Spinal cord (tissue), 10 donors: ENCODE data around the gene IRS2. TPM values are rescaled to one million over a fixed set of nuclear protein-coding genes. Genes with fewer than 3 reads are reported as not detected.
"Not testable (repeated sequence)": the region's sequence is repeated elsewhere in the genome, so short reads cannot be mapped to it uniquely, and the experiment has no call there.

Source experiments
- DNase-seq, 6 donors: peaks; one replicate each; pipeline versions ENCODE4 v3.0.0 to v3.0.0-alpha.2; 2013 to 2015; ENCODE audit warnings: low spot score in 6 of 6, low read depth in 4 of 6
- H3K27ac ChIP-seq: one replicate; pipeline ENCODE4 v1.5.1; 2013; ENCODE audit warnings: low read depth, low read length, control low read depth
- H3K27me3 ChIP-seq: one replicate; pipeline ENCODE4 v1.6.1; 2013; ENCODE audit warnings: low read length; ENCODE audit not compliant: control insufficient read depth, insufficient read depth
- H3K36me3 ChIP-seq: one replicate; pipeline ENCODE4 v1.6.1; 2013; ENCODE audit warnings: low read length; ENCODE audit not compliant: control insufficient read depth, insufficient read depth
- H3K4me1 ChIP-seq: one replicate; pipeline ENCODE4 v1.6.1; 2013; ENCODE audit warnings: low read length; ENCODE audit not compliant: control insufficient read depth, insufficient read depth
- H3K4me3 ChIP-seq: one replicate; pipeline ENCODE4 v1.5.1; 2013; ENCODE audit warnings: low read depth, low read length, control low read depth
- H3K9me3 ChIP-seq: one replicate; pipeline ENCODE4 v1.6.1; 2013; ENCODE audit warnings: low read length; ENCODE audit not compliant: control insufficient read depth, insufficient read depth
- WGBS: methylation state at CpG from one replicate; pipeline ENCODE4 v1.1.5; 2013; ENCODE audit warnings: missing lambda C conversion rate; ENCODE audit not compliant: insufficient coverage; 5-methylcytosine and 5-hydroxymethylcytosine counted together
- polyA plus RNA-seq, 2 donors: library from polyadenylated mRNA; unstranded; fragments of 120-200 nt; gene quantifications; one replicate each; pipeline ENCODE4 v1.2.1, GENCODE V29; 2013; ENCODE audit not compliant: insufficient read length in 2 of 2
- total RNA-seq, 2 donors: library from RNA; depleted of rRNA in 1 of 2; stranded (reverse); fragments of 120-200 nt in 1 of 2; fragments of >200 nt in 1 of 2; gene quantifications; one replicate each; pipeline versions ENCODE4 v1.2.3 to v1.2.4, GENCODE V29; 2013 to 2014
- donor health status: healthy.

IRS2 gene
- total and polyA plus RNA-seq, 4 donors, result 6.2 to 19.0 (median 14.5) TPM

DNA sequence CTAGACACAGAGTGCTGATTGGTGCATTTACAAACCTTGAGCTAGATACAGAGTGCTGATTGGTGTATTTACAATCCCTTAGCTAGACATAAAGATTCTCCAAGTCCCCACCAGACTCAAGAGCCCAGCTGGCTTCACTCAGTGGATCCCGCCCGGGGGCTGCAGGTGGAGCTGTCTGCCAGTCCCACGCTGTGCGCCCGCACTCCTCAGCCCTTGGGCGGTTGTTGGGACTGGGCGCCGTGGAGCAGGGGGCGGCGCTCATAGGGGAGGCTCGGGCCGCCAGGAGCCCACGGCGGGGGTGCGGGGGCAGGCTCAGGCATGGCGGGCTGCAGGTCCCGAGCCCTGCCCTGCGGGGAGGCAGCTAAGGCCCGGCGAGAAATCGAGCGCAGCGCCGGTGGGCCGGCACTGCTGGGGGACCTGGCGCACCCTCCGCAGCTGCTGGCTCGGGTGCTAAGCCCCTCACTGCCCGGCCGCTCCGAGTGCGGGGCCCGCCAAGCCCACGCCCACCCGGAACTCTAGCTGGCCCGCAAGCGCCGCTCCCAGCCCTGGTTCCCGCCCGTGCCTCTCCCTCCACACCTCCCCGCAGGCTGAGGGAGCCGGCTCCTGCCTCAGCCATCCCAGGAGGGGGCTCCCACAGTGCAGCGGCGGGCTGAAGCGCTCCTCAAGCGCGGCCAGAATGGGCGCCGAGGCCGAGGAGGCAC lies 53.8 kb downstream of the IRS2 start:
- DNase-seq, H3K36me3 ChIP-seq, H3K4me3 ChIP-seq, H3K9me3 ChIP-seq, H3K27me3 ChIP-seq, H3K4me1 ChIP-seq, H3K27ac ChIP-seq: not testable (repeated sequence)
- WGBS, result 96% methylated on average over 47 of the region's 50 CpGs

DNA sequence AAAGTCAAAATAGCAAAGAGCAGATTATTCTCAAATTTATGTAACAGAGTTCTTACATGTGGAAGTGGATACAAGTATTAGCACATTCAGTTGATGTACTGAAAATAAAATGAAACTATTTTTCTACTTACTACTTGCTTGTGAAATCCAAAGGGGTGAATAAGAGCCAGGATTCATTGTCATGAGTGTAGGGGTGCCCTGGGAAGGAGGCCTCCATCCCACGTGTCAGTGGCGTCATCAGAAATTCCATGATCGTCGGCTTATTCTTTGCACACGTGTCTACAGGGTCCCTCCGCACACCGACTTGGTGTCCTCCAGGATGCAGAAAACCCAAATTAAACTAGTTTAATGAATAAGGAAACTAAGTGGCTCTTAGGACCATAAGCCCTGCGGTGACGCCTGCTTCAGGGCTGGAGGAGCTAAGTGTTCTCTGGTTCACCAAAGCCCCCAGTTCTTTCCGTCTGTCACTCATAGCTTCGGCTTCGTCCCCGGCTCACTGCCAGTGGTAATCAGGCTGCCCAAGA lies 55.5 kb downstream of the IRS2 start:
- H3K36me3 ChIP-seq, result no peaks in the 10 kb centered on the region
- H3K27me3 ChIP-seq, result no peaks in the 10 kb centered on the region
- no peak overlapping the region for H3K4me3 ChIP-seq
- no peaks in the 10 kb centered on the region for H3K9me3 ChIP-seq
- H3K27ac ChIP-seq, result no peak overlapping the region
- H3K4me1 ChIP-seq, result peaks cover 9% of the 10 kb centered on the region
- DNase-seq, result no peak
- WGBS, result 99% methylated on average over 9 of the region's 13 CpGs

- Histone ChIP-seq H3K9me3 (no peaks in the 10 kb centered on the region), H3K36me3 (no peaks in the 10 kb centered on the region), H3K4me1 (peaks cover 15% of the 10 kb centered on the region), H3K27ac (no peak overlapping the region), H3K4me3 (no peak overlapping the region), H3K27me3 (no peaks in the 10 kb centered on the region)
- 30% methylated on average over 11 of the region's 17 CpGs for WGBS
- peak in 2 of 6 donors; percentile 46 to 76 for DNase-seq
Measured at GRCh38 chr13:109728791-109729731, 57.3 kb downstream of the IRS2 start.

- no peak for DNase-seq
- no peak overlapping the region for H3K4me3 ChIP-seq
- H3K27ac ChIP-seq, result no peak overlapping the region
- WGBS, result 96% methylated on average over 10 of the region's 10 CpGs
- H3K36me3 ChIP-seq, result no peaks in the 10 kb centered on the region
- no peaks in the 10 kb centered on the region for H3K27me3 ChIP-seq
- no peaks in the 10 kb centered on the region for H3K9me3 ChIP-seq
- H3K4me1 ChIP-seq, result peaks cover 15% of the 10 kb centered on the region
Measured at GRCh38 chr13:109728061-109728460, 58.3 kb downstream of the IRS2 start.

GRCh38 chr13:109727251-109727650 lies 59.1 kb downstream of the IRS2 start:
- no peak for DNase-seq
- 94% methylated on average over 5 of the region's 5 CpGs for WGBS
- Histone ChIP-seq H3K9me3 (no peaks in the 10 kb centered on the region), H3K36me3 (no peaks in the 10 kb centered on the region), H3K4me3 (no peak overlapping the region), H3K4me1 (peaks cover 15% of the 10 kb centered on the region), H3K27ac (no peak overlapping the region), H3K27me3 (no peaks in the 10 kb centered on the region)

DNA sequence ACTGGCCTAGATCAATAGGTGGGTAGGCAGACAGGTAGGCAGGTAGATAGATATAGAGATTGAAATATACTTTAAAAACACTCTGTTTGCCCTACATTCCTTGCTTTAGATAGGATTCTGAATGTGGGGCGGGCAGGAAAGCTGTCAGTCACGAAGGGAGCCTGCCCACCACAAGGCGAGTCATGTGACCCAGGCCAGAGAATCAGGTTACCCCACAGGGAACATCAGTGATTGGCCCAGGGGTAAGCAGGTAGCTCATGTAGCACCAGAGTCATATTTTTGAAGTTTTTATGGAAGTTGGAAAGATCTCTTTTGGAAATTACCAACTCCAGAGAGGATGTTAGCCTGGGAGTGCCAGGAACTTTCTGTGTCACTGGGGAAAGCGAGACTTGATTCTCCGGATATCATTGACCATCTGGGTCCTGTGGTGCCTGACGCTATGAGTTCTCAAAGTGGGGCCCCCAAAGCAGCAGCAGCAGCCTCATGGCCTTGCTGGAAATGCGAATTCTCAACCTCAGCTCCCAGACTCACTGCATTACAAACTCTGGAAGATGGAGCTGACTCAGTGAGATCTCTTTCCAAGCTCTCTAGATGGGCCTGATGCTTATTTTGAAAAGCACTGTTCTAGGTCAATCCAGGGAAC lies 60.3 kb downstream of the IRS2 start:
- DNase-seq, result no peak

GRCh38 chr13:109725297-109725696 lies 61.1 kb downstream of the IRS2 start:
- H3K4me1 ChIP-seq, result peaks cover 15% of the 10 kb centered on the region
- no peaks in the 10 kb centered on the region for H3K9me3 ChIP-seq
- DNase-seq, result no peak
- H3K27ac ChIP-seq, result no peak overlapping the region
- 67% methylated on average over 1 of the region's 4 CpGs for WGBS
- no peak overlapping the region for H3K4me3 ChIP-seq
- H3K27me3 ChIP-seq, result no peaks in the 10 kb centered on the region
- H3K36me3 ChIP-seq, result no peaks in the 10 kb centered on the region

More for the DNA sequence above, 60.3 kb downstream of the IRS2 start:
- Histone ChIP-seq H3K4me3 (no peak overlapping the region), H3K9me3 (no peaks in the 10 kb centered on the region), H3K4me1 (peaks cover 15% of the 10 kb centered on the region), H3K27ac (no peak overlapping the region), H3K36me3 (no peaks in the 10 kb centered on the region), H3K27me3 (no peaks in the 10 kb centered on the region)
- WGBS, result 100% methylated on average over 4 of the region's 7 CpGs

DNA sequence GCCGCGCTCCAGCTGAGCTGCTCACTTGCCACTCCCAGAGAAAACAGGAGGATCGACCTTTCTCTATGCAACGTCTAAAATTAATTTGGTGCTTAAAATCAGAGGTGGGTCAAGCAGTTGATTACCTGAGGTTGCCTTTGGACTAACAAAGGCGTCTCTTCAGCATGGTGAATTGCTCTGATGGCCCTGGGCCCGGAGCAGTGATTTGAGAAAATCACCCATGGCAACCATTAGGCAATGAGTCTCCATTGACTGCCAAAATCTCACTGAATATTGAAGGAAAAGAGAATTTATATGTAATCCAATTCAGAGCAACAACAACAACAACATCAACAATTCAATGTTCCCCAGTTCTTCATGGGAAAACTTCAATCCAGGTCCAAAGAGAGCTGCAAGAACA lies 61.8 kb downstream of the IRS2 start:
- WGBS, result 100% methylated on average over 2 of the region's 6 CpGs
- Histone ChIP-seq H3K27me3 (no peaks in the 10 kb centered on the region), H3K4me1 (peaks cover 15% of the 10 kb centered on the region), H3K9me3 (no peaks in the 10 kb centered on the region), H3K4me3 (no peak overlapping the region), H3K36me3 (no peaks in the 10 kb centered on the region), H3K27ac (no peak overlapping the region)
- peak in 2 of 6 donors; percentile 31 to 37 for DNase-seq

DNA sequence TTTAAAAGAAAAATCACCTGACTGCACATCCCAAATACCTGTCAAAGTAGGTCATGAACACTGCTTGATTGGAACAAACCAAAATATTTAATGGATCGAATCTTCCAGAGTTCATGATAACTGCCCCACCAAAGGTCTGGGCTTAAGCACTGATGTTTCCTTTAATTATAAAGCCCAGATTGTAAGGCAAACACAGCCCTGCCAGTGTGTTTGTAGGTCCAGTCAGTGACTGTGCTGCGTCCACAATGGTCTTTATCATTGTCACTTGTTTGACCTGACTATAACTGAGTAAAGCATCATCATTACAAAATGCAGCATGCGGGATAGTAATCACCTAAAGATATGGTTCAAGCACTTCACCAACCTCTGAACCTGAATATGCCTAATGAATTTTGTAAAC lies 63.3 kb downstream of the IRS2 start:
- H3K9me3 ChIP-seq, result no peaks in the 10 kb centered on the region
- H3K27me3 ChIP-seq, result no peaks in the 10 kb centered on the region
- H3K27ac ChIP-seq, result no peak overlapping the region
- no peak for DNase-seq
- 89% methylated on average over 1 of the region's 3 CpGs for WGBS
- no peak overlapping the region for H3K4me3 ChIP-seq
- H3K4me1 ChIP-seq, result peaks cover 6% of the 10 kb centered on the region
- no peaks in the 10 kb centered on the region for H3K36me3 ChIP-seq
